Measurements from ENCODE around the gene RAPGEF2. TPM values are rescaled to one million over a fixed set of nuclear protein-coding genes. Genes with fewer than 3 reads are reported as not detected.

The RAPGEF2 gene
- total and polyA plus RNA-seq, 2 donors (not counting 3 experiments of a cell fraction or from before 2014, with no cell fraction given): 28.7 to 55.2 TPM

- TF ChIP-seq MAX (IDR thresholded peaks at IDR 0.05; ENCODE audit: insufficient read depth, insufficient read length): no peak
- TF ChIP-seq FOS (IDR thresholded peaks at IDR 0.05; ENCODE audit: borderline replicate concordance, insufficient read depth, low read length): no peak
- no peak for TF ChIP-seq JUN (IDR thresholded peaks at IDR 0.05; ENCODE audit: borderline replicate concordance, insufficient read depth, insufficient read length, low read depth)
- TF ChIP-seq GATA2 (IDR thresholded peaks at IDR 0.05; ENCODE audit: insufficient read depth, insufficient read length, low read depth, low read length): no peak
- TF ChIP-seq CTCF (IDR thresholded peaks at IDR 0.05; ENCODE audit: extremely low read depth in 1 of 2, insufficient read depth in 1 of 2, low read depth in 1 of 2, low read length in 2 of 2): no peak
- TF ChIP-seq EZH2 (IDR thresholded peaks at IDR 0.05; ENCODE audit: borderline replicate concordance, low read depth, low read length, severe bottlenecking): no peak
- no peak for TF ChIP-seq POLR2AphosphoS5 (IDR thresholded peaks at IDR 0.05; ENCODE audit: insufficient read depth, low read depth, low read length)
- no peak for TF ChIP-seq POLR2A (IDR thresholded peaks at IDR 0.05; ENCODE audit: low read depth, low read length)
- no peak for TF ChIP-seq MYC (IDR thresholded peaks at IDR 0.05; ENCODE audit: low read depth, low read length)
- H3K4me3 ChIP-seq (replicated peaks in 1 of 3; ENCODE audit: insufficient read depth in 1 of 3, low read depth in 1 of 3, low read length in 3 of 3): no peak overlapping the region
- dilution Hi-C loops (cut with MboI; ENCODE audit: extremely low pct_ligation_motif_present, low sequenced_read_pairs): no loop called here
- DNase-seq (ENCODE audit: low read depth, low spot score): peak; percentile 60
- no TSS peak for BruUV-seq (replicated peaks)
- H3K27ac ChIP-seq (ENCODE audit: insufficient read depth, low read depth, low read length): no peak overlapping the region
- no peaks in the 10 kb centered on the region for H3K9me3 ChIP-seq (replicated peaks; ENCODE audit: control insufficient read depth, insufficient read depth, low read length)
- no peak overlapping the region for H2AFZ ChIP-seq (ENCODE audit: low read depth, low read length)
- peaks cover 19% of the 10 kb centered on the region for H3K79me2 ChIP-seq (ENCODE audit: control insufficient read depth, insufficient read depth, low read length)
- no peak overlapping the region for H3K4me2 ChIP-seq (ENCODE audit: insufficient read depth, low read length)
- CTCF ChIA-PET: interaction anchor here (1.2 to 6.3 kb wide), 5 partner anchors 9 to 349 kb away, joined by 6 to 92 read pairs (median 9); no protein-coding TSS in a partner anchor
- no peak overlapping the region for H3K9ac ChIP-seq (replicated peaks; ENCODE audit: extremely low read depth, insufficient read depth, low read length)
- no peaks in the 10 kb centered on the region for H3K27me3 ChIP-seq (ENCODE audit: control insufficient read depth in 2 of 2, insufficient read depth in 2 of 2, low read length in 2 of 2)
- no peaks in the 10 kb centered on the region for H3K36me3 ChIP-seq (ENCODE audit: control insufficient read depth in 2 of 2, extremely low read depth in 1 of 2, insufficient read depth in 2 of 2, low read length in 2 of 2)
- POLR2A ChIA-PET: no interaction called here
- H3K4me1 ChIP-seq (ENCODE audit: control insufficient read depth, extremely low read depth, insufficient read depth, low read length): peaks cover 12% of the 10 kb centered on the region
- peaks cover 5% of the 10 kb centered on the region for H4K20me1 ChIP-seq (replicated peaks; ENCODE audit: control insufficient read depth, extremely low read depth, insufficient read depth, low read length)
- intact Hi-C loops (cut with micrococcal nuclease): loop anchor here (5.0 kb wide), 3 partner anchors 116 to 529 kb away; partner anchors contain the start of genes C4orf46 and ETFDH
- no peaks in the 10 kb centered on the region for H3K9me1 ChIP-seq (replicated peaks; ENCODE audit: control insufficient read depth, extremely low read depth, insufficient read depth, low read length)
- FAIRE-seq: no peak
Observed at GRCh38 chr4:159201168-159201567, 98.3 kb downstream of the RAPGEF2 start.
